Measurements from ENCODE around the gene OR8B2.

DNA sequence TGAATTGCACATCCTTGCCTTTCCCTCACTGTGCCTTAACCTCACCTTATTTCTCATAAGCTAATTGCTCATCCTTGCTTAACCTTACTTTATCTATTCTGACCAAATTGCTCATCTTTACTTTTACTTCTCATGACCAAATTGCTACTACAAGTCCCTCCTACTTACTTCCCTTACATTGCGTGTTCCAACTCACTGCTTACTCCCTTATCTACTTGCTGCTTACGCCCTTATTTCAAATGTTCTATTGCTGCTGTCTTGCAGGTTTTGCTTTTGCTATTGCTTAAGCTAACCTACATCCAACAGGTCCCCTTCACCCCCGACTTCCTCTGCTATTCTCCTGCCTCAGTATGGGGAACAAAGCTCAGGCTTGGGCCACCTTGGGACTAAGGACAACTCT, 8.0 kb downstream of the OR8B2 start:
- no peak for TF ChIP-seq CTCF (IDR thresholded peaks at IDR 0.05)
- TF ChIP-seq FOXS1 (CRISPR knock-in tag; IDR thresholded peaks at IDR 0.05), result no peak
- TF ChIP-seq MAX (IDR thresholded peaks at IDR 0.05), result no peak

All from A549 (cell line).